Transverse colon (tissue), 4 donors: ENCODE data around the gene LTBR.

ENCODE experiments used
- POLR2A ChIP-seq: fragments of 450-650 bp; IDR thresholded peaks from one replicate; pipeline ENCODE4 v1.6.1; 2016; ENCODE audit warnings: antibody characterized with exemption, mild to moderate bottlenecking, moderate library complexity
- POLR2AphosphoS5 ChIP-seq, 3 donors: sonication (generic); formaldehyde crosslinking; IDR thresholded peaks; one replicate each; pipeline ENCODE4 v1.6.1; 2016; ENCODE audit warnings: antibody characterized with exemption in 3 of 3
- TF ChIP-seq, protein P1 (sequence below), 5 experiments: fragments of 200-600 bp in 3 of 5; fragments of 450-650 bp in 2 of 5; sonication (generic) in 3 of 5; IDR thresholded peaks; 1 replicate in 2 of 5; 2 replicates in 3 of 5; pipeline ENCODE4 v1.5.1; 2016 to 2017; ENCODE audit warnings: antibody characterized with exemption in 5 of 5, inconsistent platforms in 3 of 5, mild to moderate bottlenecking in 2 of 5, moderate library complexity in 1 of 5

GRCh38 chr12:6399884-6400644 lies 16.1 kb downstream of the LTBR start:
- TF ChIP-seq, protein P1, sequence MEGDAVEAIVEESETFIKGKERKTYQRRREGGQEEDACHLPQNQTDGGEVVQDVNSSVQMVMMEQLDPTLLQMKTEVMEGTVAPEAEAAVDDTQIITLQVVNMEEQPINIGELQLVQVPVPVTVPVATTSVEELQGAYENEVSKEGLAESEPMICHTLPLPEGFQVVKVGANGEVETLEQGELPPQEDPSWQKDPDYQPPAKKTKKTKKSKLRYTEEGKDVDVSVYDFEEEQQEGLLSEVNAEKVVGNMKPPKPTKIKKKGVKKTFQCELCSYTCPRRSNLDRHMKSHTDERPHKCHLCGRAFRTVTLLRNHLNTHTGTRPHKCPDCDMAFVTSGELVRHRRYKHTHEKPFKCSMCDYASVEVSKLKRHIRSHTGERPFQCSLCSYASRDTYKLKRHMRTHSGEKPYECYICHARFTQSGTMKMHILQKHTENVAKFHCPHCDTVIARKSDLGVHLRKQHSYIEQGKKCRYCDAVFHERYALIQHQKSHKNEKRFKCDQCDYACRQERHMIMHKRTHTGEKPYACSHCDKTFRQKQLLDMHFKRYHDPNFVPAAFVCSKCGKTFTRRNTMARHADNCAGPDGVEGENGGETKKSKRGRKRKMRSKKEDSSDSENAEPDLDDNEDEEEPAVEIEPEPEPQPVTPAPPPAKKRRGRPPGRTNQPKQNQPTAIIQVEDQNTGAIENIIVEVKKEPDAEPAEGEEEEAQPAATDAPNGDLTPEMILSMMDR (IDR thresholded peaks at IDR 0.05): no peak
- TF ChIP-seq POLR2A: no peak
- TF ChIP-seq POLR2AphosphoS5 (IDR thresholded peaks at IDR 0.05): peak in 1 of 3 donors; percentile 3
